Dedifferentiated amniotic fluid mesenchymal stem cell (primary cell): ENCODE results near the gene CENPN.

Experiments
- DNase-seq: peaks from one replicate; pipeline ENCODE4 v3.0.0-alpha.2; 2016; ENCODE audit errors: extremely low spot score

CENPN gene

GRCh38 chr16:80991792-80992430 is 15.1 kb upstream of the CENPN start:
- DNase-seq: no peak

- DNase-seq: no peak
These were observed 14.2 kb upstream of the CENPN start for GRCh38 chr16:80992676-80993293.

GRCh38 chr16:80993307-80993706 is 13.7 kb upstream of the CENPN start:
- DNase-seq: peak; percentile 88

- DNase-seq: no peak
These were observed 13.2 kb upstream of the CENPN start for GRCh38 chr16:80993834-80994233.

- no peak for DNase-seq
These were observed 12.6 kb upstream of the CENPN start for GRCh38 chr16:80994451-80994850.

GRCh38 chr16:80996688-80997138 is 10.3 kb upstream of the CENPN start:
- no peak for DNase-seq

- DNase-seq: no peak
These were observed 9.7 kb upstream of the CENPN start for GRCh38 chr16:80997139-80997798.

- DNase-seq: no peak
These were observed 8.9 kb upstream of the CENPN start for GRCh38 chr16:80997964-80998620.

- no peak for DNase-seq
These were observed 6.1 kb upstream of the CENPN start for GRCh38 chr16:81000873-81001272.

GRCh38 chr16:81001330-81001729 is 5.7 kb upstream of the CENPN start:
- no peak for DNase-seq

- DNase-seq: no peak
These were observed 4.0 kb upstream of the CENPN start for GRCh38 chr16:81003064-81003463.

GRCh38 chr16:81003610-81004460 is 3.2 kb upstream of the CENPN start:
- DNase-seq: no peak

- peak; percentile 79 for DNase-seq
These were observed 2.2 kb upstream of the CENPN start for GRCh38 chr16:81004646-81005353.

- DNase-seq: peak; percentile 16
These were observed 1.3 kb upstream of the CENPN start for GRCh38 chr16:81005610-81006161.

GRCh38 chr16:81006211-81006812 is 702 bp upstream of the CENPN start:
- peak; percentile 22 for DNase-seq

- DNase-seq: no peak
These were observed 1.4 kb downstream of the CENPN start for GRCh38 chr16:81008505-81008789.

- no peak for DNase-seq
These were observed 6.0 kb downstream of the CENPN start for GRCh38 chr16:81012974-81013373.

- DNase-seq: no peak
These were observed 7.7 kb downstream of the CENPN start for GRCh38 chr16:81014672-81015071.

GRCh38 chr16:81018496-81018895 is 11.5 kb downstream of the CENPN start:
- no peak for DNase-seq

- DNase-seq: no peak
These were observed 19.4 kb downstream of the CENPN start for GRCh38 chr16:81026429-81026828.
